ENCODE data around the gene CCDC51.

Gene CCDC51

DNA sequence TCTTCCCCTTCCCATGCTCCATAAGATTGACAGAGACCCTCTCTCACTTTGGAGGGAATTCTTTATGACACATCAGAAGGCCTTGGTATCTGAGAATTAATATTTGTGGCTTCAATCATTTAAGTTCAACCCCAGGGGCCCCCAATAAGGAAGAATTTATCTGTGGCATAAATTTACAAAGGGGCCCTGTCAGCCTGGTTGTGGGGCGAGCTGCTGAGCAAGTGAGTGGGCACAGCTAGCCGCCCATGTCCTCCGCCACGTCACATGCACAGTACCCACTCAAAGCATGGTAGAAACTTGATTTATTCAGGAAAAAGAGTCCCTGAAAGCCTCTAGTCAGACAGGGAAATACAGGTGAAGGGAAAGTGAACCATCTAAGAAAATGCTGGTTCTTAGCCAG lies 23.4 kb downstream of the CCDC51 start:
- no peak for DNase-seq
- Histone ChIP-seq H3K36me3 (no peaks in the 10 kb centered on the region), H3K4me3 (ENCODE audit: low read depth, low read length) (no peak overlapping the region), H3K27me3 (no peaks in the 10 kb centered on the region), H3K4me1 (no peaks in the 10 kb centered on the region), H3K9me3 (no peaks in the 10 kb centered on the region)
- TF ChIP-seq, protein P1, sequence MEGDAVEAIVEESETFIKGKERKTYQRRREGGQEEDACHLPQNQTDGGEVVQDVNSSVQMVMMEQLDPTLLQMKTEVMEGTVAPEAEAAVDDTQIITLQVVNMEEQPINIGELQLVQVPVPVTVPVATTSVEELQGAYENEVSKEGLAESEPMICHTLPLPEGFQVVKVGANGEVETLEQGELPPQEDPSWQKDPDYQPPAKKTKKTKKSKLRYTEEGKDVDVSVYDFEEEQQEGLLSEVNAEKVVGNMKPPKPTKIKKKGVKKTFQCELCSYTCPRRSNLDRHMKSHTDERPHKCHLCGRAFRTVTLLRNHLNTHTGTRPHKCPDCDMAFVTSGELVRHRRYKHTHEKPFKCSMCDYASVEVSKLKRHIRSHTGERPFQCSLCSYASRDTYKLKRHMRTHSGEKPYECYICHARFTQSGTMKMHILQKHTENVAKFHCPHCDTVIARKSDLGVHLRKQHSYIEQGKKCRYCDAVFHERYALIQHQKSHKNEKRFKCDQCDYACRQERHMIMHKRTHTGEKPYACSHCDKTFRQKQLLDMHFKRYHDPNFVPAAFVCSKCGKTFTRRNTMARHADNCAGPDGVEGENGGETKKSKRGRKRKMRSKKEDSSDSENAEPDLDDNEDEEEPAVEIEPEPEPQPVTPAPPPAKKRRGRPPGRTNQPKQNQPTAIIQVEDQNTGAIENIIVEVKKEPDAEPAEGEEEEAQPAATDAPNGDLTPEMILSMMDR (IDR thresholded peaks at IDR 0.05; ENCODE audit: low read depth, low read length) = no peak

DNA sequence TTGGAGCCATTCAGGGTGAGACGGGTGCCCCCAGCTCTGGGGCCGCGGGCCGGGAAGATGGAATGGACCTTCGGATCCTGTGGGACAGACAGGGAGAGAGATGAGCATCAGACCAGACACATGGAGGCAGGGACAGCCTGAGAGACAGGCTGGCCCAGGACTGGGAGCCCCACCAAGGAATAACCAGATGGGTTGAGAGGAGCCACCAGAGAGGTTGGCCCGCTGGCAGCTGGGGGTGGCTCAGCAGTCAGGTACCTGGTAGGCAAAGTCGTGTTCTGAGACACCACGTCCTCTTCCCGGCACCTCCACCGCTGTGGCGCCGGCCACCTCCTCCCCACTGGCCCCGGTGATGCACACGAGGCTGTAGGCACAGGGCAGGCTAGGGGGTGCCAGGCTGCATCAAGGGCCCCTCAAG lies 23.8 kb downstream of the CCDC51 start:
- no peaks in the 10 kb centered on the region for H3K27me3 ChIP-seq
- no peaks in the 10 kb centered on the region for H3K36me3 ChIP-seq
- no peak overlapping the region for H3K4me3 ChIP-seq (ENCODE audit: low read depth, low read length)
- no peaks in the 10 kb centered on the region for H3K9me3 ChIP-seq
- no peaks in the 10 kb centered on the region for H3K4me1 ChIP-seq
- TF ChIP-seq, protein P1 (IDR thresholded peaks at IDR 0.05; ENCODE audit: low read depth, low read length) = no peak
- no peak for DNase-seq

DNA sequence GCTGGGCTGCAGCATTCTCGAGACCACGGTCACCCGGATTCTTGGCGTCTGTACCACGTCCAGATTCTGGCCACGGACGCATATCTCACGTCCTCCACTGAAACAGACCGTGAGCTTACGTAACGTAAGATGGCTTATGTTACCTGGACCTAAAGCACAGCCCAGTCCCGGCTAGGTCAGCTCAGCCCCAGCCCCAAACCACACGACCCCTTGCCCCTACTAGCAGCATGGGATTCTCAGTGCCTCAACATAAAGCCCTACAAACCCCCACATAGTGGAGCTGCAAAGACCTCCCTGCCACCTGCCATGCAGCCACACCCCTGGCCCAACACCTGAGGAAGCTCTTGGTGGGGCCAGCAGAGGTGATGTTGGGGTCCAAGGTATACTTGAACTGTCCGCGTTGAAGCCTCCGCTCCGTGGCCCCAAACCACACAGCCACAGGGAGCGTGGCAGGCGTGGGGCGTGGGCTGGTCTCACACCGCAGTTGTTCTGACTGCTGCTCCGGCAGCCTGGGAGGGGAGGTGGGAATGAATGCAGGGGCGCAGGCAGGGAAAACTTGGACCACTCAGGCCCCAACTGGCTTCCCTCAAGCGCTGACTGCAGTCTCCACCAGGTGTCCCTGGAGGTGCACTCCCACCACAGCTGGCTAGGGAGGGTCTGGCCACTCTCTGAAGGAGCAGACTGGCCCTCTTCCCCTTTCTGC lies 24.5 kb downstream of the CCDC51 start:
- Histone ChIP-seq H3K4me1 (no peaks in the 10 kb centered on the region), H3K9me3 (no peaks in the 10 kb centered on the region), H3K36me3 (no peaks in the 10 kb centered on the region), H3K27me3 (no peaks in the 10 kb centered on the region), H3K4me3 (ENCODE audit: low read depth, low read length) (no peak overlapping the region)
- no peak for DNase-seq
- TF ChIP-seq, protein P1 (IDR thresholded peaks at IDR 0.05; ENCODE audit: low read depth, low read length) = no peak

DNA sequence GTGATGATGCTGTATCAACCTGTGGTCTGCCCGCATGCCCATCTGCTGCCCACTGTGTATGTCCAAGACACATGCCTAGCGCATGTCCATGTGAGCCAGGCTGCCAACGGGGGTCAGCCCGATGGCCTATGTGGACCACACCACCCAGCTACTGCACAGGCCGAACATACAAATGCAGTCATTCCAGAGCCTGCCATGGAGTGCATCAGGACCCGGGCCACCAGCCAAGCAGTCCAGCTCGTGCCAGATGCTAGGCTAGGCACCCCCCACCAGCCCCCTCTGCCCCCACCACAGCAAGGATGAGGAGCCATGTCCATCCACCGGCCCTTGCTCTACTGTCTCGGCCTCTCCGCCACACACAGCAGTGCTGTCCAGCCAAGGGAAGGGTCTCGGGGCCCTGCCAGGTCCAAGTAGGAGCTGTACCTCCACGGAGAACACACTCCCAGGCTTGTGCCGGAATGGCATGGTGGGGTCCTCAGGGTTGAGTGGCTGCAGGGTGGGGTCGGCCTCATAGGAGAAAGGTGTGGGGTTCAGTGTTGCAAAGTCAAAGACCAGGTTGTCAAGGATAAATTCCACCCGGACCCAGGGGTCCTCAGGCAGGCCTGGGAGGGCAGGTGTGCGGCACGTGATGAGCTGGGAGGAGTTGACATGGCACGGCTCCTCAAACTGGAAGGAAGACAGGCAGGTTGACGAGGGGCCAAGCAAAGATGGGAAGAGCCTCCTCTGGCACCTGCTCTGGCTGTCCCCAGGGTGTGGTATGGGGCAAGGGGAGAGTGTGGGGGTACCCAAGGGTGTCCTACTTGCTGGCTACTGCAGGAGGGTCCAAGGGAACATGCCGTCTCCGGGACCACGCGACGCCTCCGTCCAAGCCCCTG lies 25.3 kb downstream of the CCDC51 start:
- TF ChIP-seq, protein P1 (IDR thresholded peaks at IDR 0.05; ENCODE audit: low read depth, low read length) = no peak
- Histone ChIP-seq H3K9me3 (no peaks in the 10 kb centered on the region), H3K36me3 (no peaks in the 10 kb centered on the region)

DNA sequence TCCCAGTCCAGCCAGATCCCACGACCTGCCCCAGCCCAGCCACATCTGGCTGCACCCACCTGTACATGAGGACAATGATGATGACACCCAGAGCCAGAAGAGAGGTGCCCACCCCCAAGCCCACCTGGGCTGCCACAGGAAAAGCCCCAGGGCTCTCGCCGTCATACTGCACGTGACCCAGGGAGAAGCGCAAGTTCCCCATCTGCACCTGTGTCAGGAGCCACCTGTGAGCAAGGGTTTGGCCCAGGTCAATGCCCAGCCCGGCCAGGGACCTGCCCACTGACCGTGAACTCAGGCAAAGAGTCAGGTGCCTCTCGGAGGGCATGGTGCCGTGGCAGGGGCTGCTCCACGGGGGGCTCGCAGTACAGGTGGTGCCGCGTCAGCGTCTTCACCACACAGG lies 26.3 kb downstream of the CCDC51 start:
- H3K36me3 ChIP-seq = no peaks in the 10 kb centered on the region
- DNase-seq = peak; percentile 0
- TF ChIP-seq, protein P1 (IDR thresholded peaks at IDR 0.05; ENCODE audit: low read depth, low read length) = no peak

More for the DNA sequence above, 25.3 kb downstream of the CCDC51 start:
- peak; percentile 0 for DNase-seq
- Histone ChIP-seq H3K4me3 (ENCODE audit: low read depth, low read length) (no peak overlapping the region), H3K4me1 (no peaks in the 10 kb centered on the region), H3K27me3 (no peaks in the 10 kb centered on the region)

DNA sequence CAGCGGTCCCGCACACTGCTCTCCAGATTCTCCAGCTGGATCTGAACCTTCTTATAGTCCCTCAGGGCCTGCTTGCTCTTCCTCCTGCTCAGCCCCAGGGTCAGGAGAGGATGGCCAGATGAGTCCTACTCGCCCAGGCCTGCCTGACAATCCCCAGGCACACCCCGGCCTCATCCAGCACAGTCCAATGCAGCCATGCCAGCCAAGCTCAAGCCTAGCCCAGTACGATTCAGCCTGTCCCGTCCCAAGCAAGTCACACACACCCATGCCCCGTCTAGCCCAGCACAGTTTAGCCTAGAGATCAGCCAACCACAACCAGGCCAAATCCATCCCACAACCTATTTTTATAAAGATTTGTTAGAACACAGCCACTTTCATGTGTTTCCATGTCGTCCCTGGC lies 26.8 kb downstream of the CCDC51 start:
- Histone ChIP-seq H3K36me3 (no peaks in the 10 kb centered on the region), H3K9me3 (no peaks in the 10 kb centered on the region), H3K4me3 (ENCODE audit: low read depth, low read length) (no peak overlapping the region), H3K4me1 (no peaks in the 10 kb centered on the region), H3K27me3 (no peaks in the 10 kb centered on the region)
- DNase-seq = peak; percentile 0
- TF ChIP-seq, protein P1 (IDR thresholded peaks at IDR 0.05; ENCODE audit: low read depth, low read length) = no peak

More for the DNA sequence above, 26.3 kb downstream of the CCDC51 start:
- H3K4me1 ChIP-seq = no peaks in the 10 kb centered on the region
- H3K9me3 ChIP-seq = no peaks in the 10 kb centered on the region
- no peaks in the 10 kb centered on the region for H3K27me3 ChIP-seq
- H3K4me3 ChIP-seq (ENCODE audit: low read depth, low read length) = no peak overlapping the region

Data from BE2C (cell line).